Activated T-cell treated with anti-CD3 and anti-CD28 coated beads, Interleukin-2, amount 50 U/mL, for 1 hour (primary cell): Measurements from ENCODE around the gene VWF.

Experiments used
- DNase-seq: peaks from one replicate; pipeline ENCODE4 v3.0.0-alpha.2; 2020

The VWF gene

DNA sequence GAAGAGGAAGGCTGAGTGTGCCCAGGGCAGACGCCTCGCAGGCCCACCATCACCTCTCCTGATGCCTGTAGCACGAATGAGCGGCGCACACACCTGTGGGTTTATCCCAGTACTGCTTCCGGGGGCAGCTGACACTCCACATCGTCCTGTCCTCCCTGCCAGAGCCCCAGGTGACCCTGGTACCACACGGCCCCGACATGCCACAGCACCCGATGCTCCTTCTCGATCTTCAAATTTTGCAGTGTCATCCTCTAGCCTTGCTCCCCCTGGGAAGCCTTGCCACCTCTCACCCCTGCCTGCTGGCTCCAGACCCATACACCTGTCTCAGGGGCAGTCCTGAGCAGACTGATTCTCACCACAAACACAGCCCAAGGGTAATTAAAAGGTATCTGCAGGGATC is 220.0 kb downstream of the VWF start:
- no peak for DNase-seq

DNA sequence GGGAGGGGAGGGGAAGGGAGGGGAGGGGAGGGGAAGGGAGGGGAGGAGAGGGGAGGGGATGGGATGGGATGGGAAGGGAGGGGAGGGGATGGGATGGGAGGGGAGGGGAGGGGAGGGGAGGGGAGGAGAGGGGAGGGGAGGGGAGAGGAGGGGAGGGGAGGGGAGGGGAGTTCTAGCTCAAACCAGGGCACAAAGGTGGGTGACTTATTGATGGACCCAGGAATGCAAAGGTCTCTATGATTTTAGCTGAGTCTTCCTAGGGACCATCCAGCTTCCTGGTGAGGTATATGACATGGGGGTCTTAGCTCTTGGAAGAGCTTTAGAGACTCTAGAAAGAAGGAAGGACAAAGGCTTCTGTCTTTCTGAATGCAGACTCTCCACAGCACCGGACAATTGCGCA is 221.7 kb downstream of the VWF start:
- DNase-seq = no peak

DNA sequence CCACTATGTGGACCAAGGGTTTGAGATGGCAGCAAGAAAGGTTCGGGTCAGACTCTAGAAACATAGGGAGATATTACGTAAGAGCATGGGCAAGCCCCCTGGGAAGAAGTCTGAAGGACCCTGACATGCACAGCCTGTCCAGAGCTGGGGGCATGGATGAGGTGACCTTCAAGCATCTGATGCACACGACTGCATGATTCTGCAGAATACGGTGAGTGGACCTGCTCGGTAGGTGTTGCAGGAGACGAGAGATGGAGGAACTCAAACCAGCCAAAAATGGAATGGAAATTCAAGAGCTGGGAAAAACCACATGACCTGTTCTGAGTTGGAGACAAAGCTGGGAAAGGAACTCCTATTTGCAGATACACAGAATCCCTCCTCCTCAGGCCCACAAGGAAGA is 223.1 kb downstream of the VWF start:
- DNase-seq = no peak

DNA sequence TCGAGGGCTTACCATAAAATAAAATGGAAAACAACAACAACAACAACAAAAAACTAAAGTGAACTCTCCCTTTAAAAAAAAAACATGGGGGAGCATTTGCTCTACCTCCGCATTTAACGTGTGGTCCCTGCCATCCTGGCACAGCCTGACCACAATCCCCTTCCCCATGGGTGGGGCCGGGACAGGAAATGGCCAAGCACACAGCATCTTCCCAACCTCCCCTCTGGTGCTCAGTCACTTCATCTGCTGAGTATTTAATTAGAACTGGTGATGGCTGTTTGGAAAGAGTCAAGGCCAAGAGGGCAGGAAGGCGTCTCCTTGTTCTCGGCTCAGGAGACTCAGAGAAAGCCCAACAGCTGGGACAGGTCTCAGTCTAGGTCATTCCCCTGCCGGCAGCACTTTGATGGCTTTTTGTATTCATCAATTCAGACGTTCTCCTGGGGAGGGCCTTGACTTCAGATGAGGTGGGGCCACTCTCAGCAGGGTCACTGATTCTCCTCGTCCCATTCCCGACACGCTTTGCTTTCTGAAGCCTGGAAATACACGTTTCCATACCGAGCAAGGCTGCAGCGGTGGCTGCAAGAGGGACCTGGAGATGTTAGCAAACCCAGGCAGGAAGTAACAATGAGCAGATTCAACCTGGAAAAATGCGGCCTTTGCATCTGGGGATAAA is 223.8 kb downstream of the VWF start:
- DNase-seq = no peak

DNA sequence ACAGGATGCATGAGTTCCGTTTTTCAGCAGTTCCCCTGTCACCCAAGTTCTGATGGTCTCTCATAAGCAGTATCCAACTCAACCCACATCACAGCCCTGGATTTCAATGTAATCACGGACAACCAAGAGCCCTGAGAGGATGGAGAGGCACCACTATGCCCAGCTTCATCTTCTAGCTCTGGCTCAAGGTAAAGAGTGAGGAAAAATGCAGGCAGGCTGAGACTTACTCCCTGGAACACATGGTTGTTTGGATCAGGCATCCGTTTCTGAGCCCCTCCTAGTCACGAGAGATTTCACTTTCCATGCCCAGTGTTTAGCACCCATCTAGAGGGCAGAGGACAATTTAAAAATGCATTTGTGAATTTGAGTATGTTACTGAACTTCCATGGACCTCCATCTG is 224.4 kb downstream of the VWF start:
- no peak for DNase-seq

DNA sequence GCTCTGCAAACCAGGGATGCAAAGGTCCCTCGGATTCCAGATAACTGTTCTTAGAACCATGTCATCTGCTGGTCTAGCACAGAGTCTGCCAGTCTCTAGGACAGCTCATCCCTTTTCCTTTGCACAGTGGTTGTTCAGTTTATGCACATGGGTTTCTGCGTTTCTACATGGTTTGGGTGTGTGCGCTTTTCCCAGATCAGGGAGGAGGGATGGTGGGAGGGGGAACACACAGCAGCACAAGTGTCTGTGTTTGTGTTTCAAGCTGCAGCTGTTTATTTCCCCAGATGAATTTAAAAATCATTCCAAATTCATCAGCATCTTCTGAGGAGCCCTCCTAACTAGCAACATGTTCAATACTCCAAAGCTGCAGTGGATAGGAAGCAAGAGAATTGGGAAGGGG is 224.8 kb downstream of the VWF start:
- no peak for DNase-seq

DNA sequence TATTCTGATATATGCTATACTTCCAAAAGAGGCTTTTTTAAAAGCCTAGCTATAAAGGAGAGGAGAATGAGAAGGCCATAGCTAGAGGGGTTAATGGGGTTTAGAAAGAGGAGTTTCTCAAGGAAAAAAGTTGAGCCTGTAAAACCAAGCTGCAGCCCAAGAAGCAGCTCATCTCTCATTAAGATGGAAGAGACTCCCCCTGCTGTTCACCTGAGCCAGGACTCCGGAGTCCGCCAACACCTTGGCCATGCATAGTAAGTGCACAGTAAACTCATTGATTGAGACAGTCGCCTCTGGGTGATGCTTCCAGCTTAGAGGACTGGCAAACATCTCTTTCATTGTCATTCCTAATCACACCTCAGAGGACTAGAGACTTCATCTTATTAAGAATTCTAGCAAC is 225.6 kb downstream of the VWF start:
- no peak for DNase-seq
